HG03439 (cell line): ENCODE data around the gene TGM4.
"Not testable (repeated sequence)": the region's sequence is repeated elsewhere in the genome, so short reads cannot be mapped to it uniquely, and the experiment has no call there.

Source experiments
- ATAC-seq: cut with Tn5 transposase; IDR thresholded peaks from one replicate; pipeline ENCODE4 v1.9.1; 2021; ENCODE audit warnings: mild to moderate bottlenecking, moderate library complexity; ENCODE audit not compliant: unreplicated experiment

The TGM4 gene

GRCh38 chr3:44874308-44874707, at the start of gene TGM4:
TGM4 (plus strand) TSS chr3:44874608; CDS start chr3:44874679, 71 bp downstream.
- no peak for ATAC-seq

GRCh38 chr3:44825264-44825925, 49.0 kb upstream of the TGM4 start:
- ATAC-seq: no peak

GRCh38 chr3:44827196-44827595, 47.2 kb upstream of the TGM4 start:
- ATAC-seq: no peak

GRCh38 chr3:44831232-44831631, 43.2 kb upstream of the TGM4 start:
- no peak for ATAC-seq

GRCh38 chr3:44832032-44832431, 42.4 kb upstream of the TGM4 start:
- no peak for ATAC-seq

GRCh38 chr3:44832965-44833364, 41.4 kb upstream of the TGM4 start:
- no peak for ATAC-seq

GRCh38 chr3:44833394-44833793, 41.0 kb upstream of the TGM4 start:
- no peak for ATAC-seq

GRCh38 chr3:44835684-44836083, 38.7 kb upstream of the TGM4 start:
- ATAC-seq: no peak

- ATAC-seq: no peak
These were observed 32.0 kb upstream of the TGM4 start for GRCh38 chr3:44842376-44842775.

GRCh38 chr3:44845528-44846520, 28.6 kb upstream of the TGM4 start:
- no peak for ATAC-seq

GRCh38 chr3:44848634-44849033, 25.8 kb upstream of the TGM4 start:
- ATAC-seq: no peak

- ATAC-seq: not testable (repeated sequence)
These were observed 17.7 kb upstream of the TGM4 start for GRCh38 chr3:44856663-44857062.

GRCh38 chr3:44860117-44860516, 14.3 kb upstream of the TGM4 start:
- ATAC-seq: no peak

- ATAC-seq: peak; percentile 93
These were observed 12.8 kb upstream of the TGM4 start, which contains the start of gene TMEM42 for GRCh38 chr3:44861412-44862225. TMEM42 (plus strand) TSS chr3:44861912; CDS start chr3:44861925, 13 bp downstream.

- ATAC-seq: peak; percentile 29
These were observed 12.2 kb upstream of the TGM4 start for GRCh38 chr3:44862226-44862637.

GRCh38 chr3:44865272-44866035, 9.0 kb upstream of the TGM4 start:
- ATAC-seq: no peak

GRCh38 chr3:44867421-44868111, 6.8 kb upstream of the TGM4 start:
- ATAC-seq: no peak

GRCh38 chr3:44870375-44871061, 3.9 kb upstream of the TGM4 start:
- no peak for ATAC-seq

- ATAC-seq: no peak
These were observed 1.2 kb downstream of the TGM4 start for GRCh38 chr3:44875596-44875995.
